IPS DF 6.9 (cell line): ENCODE results near the gene CBFA2T2.

Source experiments
- DNase-seq: peaks from one replicate; pipeline ENCODE4 v3.0.0-alpha.2; 2013; ENCODE audit warnings: low read depth, low spot score
- H3K27ac ChIP-seq: one replicate; pipeline ENCODE4 v1.5.1; 2013; ENCODE audit warnings: low read length, control low read depth
- H3K27me3 ChIP-seq: 2 replicates; pipeline ENCODE4 v1.6.1; 2013; ENCODE audit warnings: mild to moderate bottlenecking, low read length; ENCODE audit not compliant: control insufficient read depth, insufficient read depth
- H3K36me3 ChIP-seq: 2 replicates; pipeline ENCODE4 v1.6.1; 2013; ENCODE audit warnings: low read length; ENCODE audit not compliant: control insufficient read depth, insufficient read depth
- H3K4me1 ChIP-seq: 2 replicates; pipeline ENCODE4 v1.6.1; 2013; ENCODE audit warnings: low read length; ENCODE audit not compliant: control insufficient read depth, insufficient read depth
- H3K4me3 ChIP-seq: 2 replicates; pipeline ENCODE4 v1.5.1; 2013; ENCODE audit warnings: mild to moderate bottlenecking, low read length
- H3K9me3 ChIP-seq: 2 replicates; pipeline ENCODE4 v1.6.1; 2013; ENCODE audit warnings: low read length, inconsistent platforms; ENCODE audit not compliant: control insufficient read depth, insufficient read depth
- WGBS: extraction: QIAGEN DNeasy Blood & Tissue Kit; methylation state at CpG from one replicate; pipeline ENCODE4 v1.1.7; 2013; ENCODE audit warnings: mixed read lengths, missing lambda C conversion rate; ENCODE audit not compliant: insufficient read length, insufficient coverage; 5-methylcytosine and 5-hydroxymethylcytosine counted together

Gene CBFA2T2

GRCh38 chr20:33657704-33658095, 167.8 kb downstream of the CBFA2T2 start:
- no peaks in the 10 kb centered on the region for H3K9me3 ChIP-seq
- H3K27ac ChIP-seq = no peak overlapping the region
- no peaks in the 10 kb centered on the region for H3K27me3 ChIP-seq
- peaks cover 2% of the 10 kb centered on the region for H3K4me1 ChIP-seq
- peaks cover 10% of the 10 kb centered on the region for H3K36me3 ChIP-seq
- H3K4me3 ChIP-seq = no peak overlapping the region
- no peak for DNase-seq
- WGBS = no CpG with 5 or more reads among the region's 12 CpGs

DNA sequence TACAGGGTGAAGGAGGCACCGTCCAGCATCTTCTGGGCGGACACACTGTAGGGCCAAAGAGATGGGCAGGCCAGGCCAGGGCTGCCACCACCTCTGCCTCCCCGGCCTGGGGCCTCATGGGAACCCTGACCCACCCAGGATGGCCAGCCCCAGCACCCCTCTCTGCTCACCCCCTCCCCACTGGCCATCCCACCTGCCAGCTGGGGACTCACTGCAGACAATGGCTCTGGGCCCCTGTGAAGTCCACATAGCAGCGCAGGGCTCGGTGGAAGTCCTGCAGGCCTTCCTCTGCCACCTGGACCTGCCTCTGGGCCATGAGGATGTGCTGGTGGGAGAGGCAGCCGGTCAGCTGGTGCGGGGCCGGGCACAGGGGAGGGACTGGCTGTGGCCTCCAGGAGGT, 168.6 kb downstream of the CBFA2T2 start:
- no peak overlapping the region for H3K4me3 ChIP-seq
- DNase-seq = no peak
- peaks cover 3% of the 10 kb centered on the region for H3K4me1 ChIP-seq
- H3K27ac ChIP-seq = no peak overlapping the region
- H3K27me3 ChIP-seq = no peaks in the 10 kb centered on the region
- WGBS = no CpG with 5 or more reads among the region's 8 CpGs
- H3K36me3 ChIP-seq = peaks cover 10% of the 10 kb centered on the region
- H3K9me3 ChIP-seq = no peaks in the 10 kb centered on the region

DNA sequence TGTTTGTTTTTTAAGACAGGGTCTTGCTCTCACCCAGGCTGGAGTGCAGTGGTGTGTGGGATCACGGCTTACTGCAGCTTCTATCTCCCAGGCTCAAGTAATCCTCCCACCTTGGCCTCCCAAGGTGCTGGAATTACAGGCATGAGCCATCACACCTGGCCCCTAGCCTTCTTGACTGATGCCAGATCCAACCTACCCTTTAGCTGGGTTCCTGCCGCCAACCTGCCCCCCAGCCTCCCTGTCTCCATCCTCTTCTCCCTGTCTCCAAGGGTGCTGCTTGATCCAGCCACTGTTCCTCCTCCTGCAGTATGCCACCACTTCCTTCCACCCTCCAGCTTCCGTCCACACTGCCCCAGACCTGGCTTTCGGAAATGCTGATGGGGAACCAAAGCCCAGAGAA, 169.0 kb downstream of the CBFA2T2 start:
- H3K36me3 ChIP-seq = peaks cover 10% of the 10 kb centered on the region
- H3K27ac ChIP-seq = no peak overlapping the region
- H3K9me3 ChIP-seq = no peaks in the 10 kb centered on the region
- H3K27me3 ChIP-seq = no peaks in the 10 kb centered on the region
- no peak overlapping the region for H3K4me3 ChIP-seq
- H3K4me1 ChIP-seq = peaks cover 3% of the 10 kb centered on the region
- DNase-seq = no peak
- no CpG with 5 or more reads among the region's 4 CpGs for WGBS

DNA sequence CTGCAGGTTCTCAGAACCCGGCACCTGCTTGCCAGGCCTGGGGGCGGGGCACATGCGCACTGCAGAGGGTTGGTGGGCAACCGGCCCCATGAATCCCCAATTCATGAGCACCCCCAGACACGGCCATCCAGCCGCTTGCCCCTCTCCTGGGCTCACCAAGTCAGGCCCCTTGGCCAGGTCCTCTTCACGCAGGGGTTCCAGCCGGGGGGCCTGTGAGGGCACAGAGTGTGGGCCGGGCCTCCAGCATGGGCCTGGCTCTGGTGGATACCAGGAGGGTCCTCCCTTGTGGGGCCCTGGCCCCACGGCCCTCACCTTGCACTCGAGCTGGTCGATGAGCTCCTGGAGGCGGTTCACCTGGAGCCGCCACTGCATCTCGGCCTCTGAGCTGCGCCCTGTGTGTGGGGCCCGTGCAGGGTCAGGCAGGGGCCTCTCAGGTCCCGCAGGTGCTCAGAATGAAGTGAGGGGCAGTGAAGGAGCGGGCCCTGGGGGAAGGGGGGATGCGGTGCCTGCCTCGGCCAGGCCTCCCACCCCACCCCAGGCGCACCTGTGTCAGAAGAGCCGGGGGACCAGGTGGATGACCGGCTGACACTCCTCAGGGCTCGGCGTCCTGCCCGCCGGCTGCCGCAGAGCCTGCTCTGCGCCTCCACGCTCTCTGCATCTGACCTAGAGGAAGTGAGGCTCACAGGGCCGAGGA, 169.6 kb downstream of the CBFA2T2 start:
- Histone ChIP-seq H3K27me3 (no peaks in the 10 kb centered on the region), H3K36me3 (peaks cover 10% of the 10 kb centered on the region), H3K27ac (no peak overlapping the region), H3K4me3 (no peak overlapping the region), H3K4me1 (peaks cover 3% of the 10 kb centered on the region), H3K9me3 (no peaks in the 10 kb centered on the region)
- DNase-seq = no peak
- no CpG with 5 or more reads among the region's 32 CpGs for WGBS

GRCh38 chr20:33660035-33660684, 170.3 kb downstream of the CBFA2T2 start:
- no peak overlapping the region for H3K27ac ChIP-seq
- H3K4me3 ChIP-seq = no peak overlapping the region
- peaks cover 10% of the 10 kb centered on the region for H3K36me3 ChIP-seq
- no CpG with 5 or more reads among the region's 21 CpGs for WGBS
- peaks cover 3% of the 10 kb centered on the region for H3K4me1 ChIP-seq
- H3K9me3 ChIP-seq = no peaks in the 10 kb centered on the region
- no peaks in the 10 kb centered on the region for H3K27me3 ChIP-seq
- DNase-seq = no peak

GRCh38 chr20:33660685-33661058, 170.8 kb downstream of the CBFA2T2 start:
- no CpG with 5 or more reads among the region's 7 CpGs for WGBS
- Histone ChIP-seq H3K4me1 (peaks cover 3% of the 10 kb centered on the region), H3K27ac (no peak overlapping the region), H3K36me3 (peaks cover 10% of the 10 kb centered on the region), H3K9me3 (no peaks in the 10 kb centered on the region), H3K4me3 (no peak overlapping the region), H3K27me3 (no peaks in the 10 kb centered on the region)
- no peak for DNase-seq

- peak within 1 kb of the TSS; percentile 68; the same call in 1 of the 2 replicates for H3K4me3 ChIP-seq
- no CpG with 5 or more reads among the region's 10 CpGs for WGBS
- DNase-seq = no peak
- peaks cover 11% of the 10 kb centered on the region for H3K36me3 ChIP-seq
- no peak within 1 kb of the TSS for H3K27ac ChIP-seq
- peaks cover 3% of the 10 kb centered on the region for H3K4me1 ChIP-seq
- no peaks in the 10 kb centered on the region for H3K27me3 ChIP-seq
- no peaks in the 10 kb centered on the region for H3K9me3 ChIP-seq
These were observed 172.3 kb downstream of the CBFA2T2 start, which contains the start of gene C20orf144 for GRCh38 chr20:33662172-33662571. Gene C20orf144 (plus strand): TSS chr20:33662327. CDS start chr20:33662346, 19 bp downstream.

DNA sequence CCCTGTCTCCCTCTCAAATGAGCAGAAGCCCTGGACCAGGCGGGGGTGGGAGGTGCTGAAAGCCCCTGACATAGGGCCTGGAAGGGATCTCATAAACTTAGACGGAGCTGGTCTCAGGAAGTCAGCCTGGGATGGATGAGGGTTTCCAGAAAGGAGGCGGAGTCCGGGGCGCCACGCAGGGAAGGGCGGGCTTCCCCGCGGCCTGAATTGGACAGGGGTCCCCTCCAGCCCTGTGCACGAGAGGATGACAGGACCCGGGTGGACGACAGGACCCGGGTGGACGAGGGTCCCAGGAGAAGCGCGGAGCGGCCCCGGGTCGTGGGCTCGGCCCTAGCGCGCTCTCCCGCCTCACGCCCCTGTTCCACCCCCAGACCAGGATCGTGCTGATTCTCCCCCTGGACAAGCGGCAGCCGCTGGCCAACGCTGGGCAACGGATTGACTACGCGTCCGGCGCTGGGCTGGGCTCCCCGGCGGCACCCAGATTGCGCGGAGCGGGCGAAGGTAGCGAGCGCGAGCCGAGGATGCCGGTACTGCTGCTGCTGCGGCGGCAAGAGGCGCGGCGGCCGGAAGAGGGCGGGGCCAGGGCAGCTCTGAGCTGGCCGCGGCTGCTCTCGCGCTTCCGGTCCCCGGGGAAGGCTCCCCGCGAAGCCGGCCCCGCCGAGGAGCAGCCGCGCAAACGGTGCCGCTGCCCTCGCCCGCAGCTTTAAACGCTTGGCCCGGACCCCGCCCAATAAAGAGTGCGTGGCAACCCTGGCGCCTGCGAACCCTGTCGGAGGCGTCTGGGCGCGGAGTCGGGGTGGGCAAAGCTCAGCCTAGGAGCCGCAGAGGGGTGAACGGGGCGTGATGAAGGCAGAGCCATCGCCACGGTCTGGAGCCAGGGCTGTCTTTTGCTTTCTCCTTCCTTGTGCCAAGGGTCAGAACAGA, 173.5 kb downstream of the CBFA2T2 start:
- peaks cover 6% of the 10 kb centered on the region; the same call in 1 of the 2 replicates for H3K36me3 ChIP-seq
- no peaks in the 10 kb centered on the region for H3K9me3 ChIP-seq
- no peaks in the 10 kb centered on the region for H3K27me3 ChIP-seq
- H3K4me1 ChIP-seq = peaks cover 3% of the 10 kb centered on the region
- H3K27ac ChIP-seq = no peak overlapping the region
- DNase-seq = no peak
- H3K4me3 ChIP-seq = peak overlapping the region; percentile 68
- WGBS = no CpG with 5 or more reads among the region's 84 CpGs

GRCh38 chr20:33664085-33664761, 174.3 kb downstream of the CBFA2T2 start:
- WGBS = no CpG with 5 or more reads among the region's 9 CpGs
- no peaks in the 10 kb centered on the region for H3K27me3 ChIP-seq
- peaks cover 6% of the 10 kb centered on the region; the same call in 1 of the 2 replicates for H3K36me3 ChIP-seq
- peaks cover 3% of the 10 kb centered on the region for H3K4me1 ChIP-seq
- H3K4me3 ChIP-seq = peak overlapping the region; percentile 68; the same call in 1 of the 2 replicates
- DNase-seq = no peak
- H3K9me3 ChIP-seq = no peaks in the 10 kb centered on the region
- no peak overlapping the region for H3K27ac ChIP-seq

DNA sequence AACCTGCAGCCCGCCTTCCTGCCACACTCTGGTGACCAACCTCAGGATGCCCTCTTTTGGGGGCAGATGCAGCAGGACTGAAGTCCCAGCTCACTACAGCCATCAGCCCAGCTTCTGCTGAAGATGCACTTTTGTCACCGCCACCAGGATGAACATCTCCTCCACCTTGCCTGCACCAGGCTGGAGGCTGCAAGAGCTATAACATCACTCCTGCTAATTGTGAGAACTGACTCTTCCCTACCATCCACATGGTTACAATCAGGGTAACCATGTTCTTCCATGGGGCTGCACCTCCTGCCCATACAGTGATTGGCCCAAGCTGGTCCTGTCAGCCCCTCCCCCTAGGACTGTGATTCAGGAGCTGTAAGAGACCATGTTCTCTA, 174.9 kb downstream of the CBFA2T2 start:
- no peaks in the 10 kb centered on the region for H3K27me3 ChIP-seq
- DNase-seq = no peak
- H3K4me1 ChIP-seq = peaks cover 3% of the 10 kb centered on the region
- no peak overlapping the region for H3K4me3 ChIP-seq
- H3K36me3 ChIP-seq = peaks cover 6% of the 10 kb centered on the region; the same call in 1 of the 2 replicates
- no CpG with 5 or more reads among the region's 2 CpGs for WGBS
- no peaks in the 10 kb centered on the region for H3K9me3 ChIP-seq
- H3K27ac ChIP-seq = no peak overlapping the region
